HG03064 (cell line): ENCODE results near the gene CDX1.
A peak's percentile ranks its signal among the peaks of the same experiment; 100 is the strongest.

Experiments used
- ATAC-seq: cut with Tn5 transposase; IDR thresholded peaks from one replicate; pipeline ENCODE4 v1.9.1; 2021; ENCODE audit warnings: low read depth; ENCODE audit not compliant: unreplicated experiment

Gene CDX1

GRCh38 chr5:150202501-150202900 is 35.9 kb downstream of the CDX1 start:
- ATAC-seq = no peak

GRCh38 chr5:150203832-150204589 is 37.4 kb downstream of the CDX1 start:
- no peak for ATAC-seq

DNA sequence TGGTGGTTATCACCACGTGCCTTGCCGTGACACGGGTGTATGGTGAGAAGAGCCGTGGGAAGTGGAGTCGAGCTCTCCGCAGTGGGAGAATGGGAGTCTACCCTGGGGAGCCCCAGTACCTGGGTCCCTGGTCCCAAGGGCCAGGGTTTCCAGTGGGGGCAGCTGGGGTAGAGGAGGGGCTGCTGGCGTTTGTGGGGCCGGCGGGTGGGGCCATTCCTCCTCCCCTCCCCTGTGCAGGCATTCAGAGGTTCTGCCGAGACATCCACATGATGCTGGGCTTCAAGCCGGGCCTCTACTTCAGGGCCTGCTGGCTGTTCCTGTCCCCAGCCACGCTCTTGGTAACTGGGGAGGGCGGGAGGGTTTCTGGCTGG is 38.0 kb downstream of the CDX1 start:
- ATAC-seq = no peak

GRCh38 chr5:150206098-150206778 is 39.7 kb downstream of the CDX1 start:
- no peak for ATAC-seq

DNA sequence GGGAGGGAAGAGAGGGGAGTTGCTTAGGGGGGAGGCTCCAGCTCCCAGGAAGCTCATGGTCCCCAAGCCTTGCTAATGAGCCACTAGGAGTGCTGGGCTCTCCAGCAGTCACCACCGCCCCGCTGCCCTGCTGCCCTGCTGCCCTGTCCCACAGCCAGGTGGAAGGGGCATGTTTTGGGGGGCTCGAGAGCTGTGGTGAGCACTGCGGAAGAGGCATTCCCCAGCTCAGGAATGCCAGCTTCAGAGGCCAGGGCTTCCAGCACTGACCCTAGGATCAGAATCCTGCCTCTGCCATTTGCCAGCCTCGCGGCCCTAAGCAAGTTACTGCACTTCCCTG is 40.2 kb downstream of the CDX1 start:
- ATAC-seq = no peak

DNA sequence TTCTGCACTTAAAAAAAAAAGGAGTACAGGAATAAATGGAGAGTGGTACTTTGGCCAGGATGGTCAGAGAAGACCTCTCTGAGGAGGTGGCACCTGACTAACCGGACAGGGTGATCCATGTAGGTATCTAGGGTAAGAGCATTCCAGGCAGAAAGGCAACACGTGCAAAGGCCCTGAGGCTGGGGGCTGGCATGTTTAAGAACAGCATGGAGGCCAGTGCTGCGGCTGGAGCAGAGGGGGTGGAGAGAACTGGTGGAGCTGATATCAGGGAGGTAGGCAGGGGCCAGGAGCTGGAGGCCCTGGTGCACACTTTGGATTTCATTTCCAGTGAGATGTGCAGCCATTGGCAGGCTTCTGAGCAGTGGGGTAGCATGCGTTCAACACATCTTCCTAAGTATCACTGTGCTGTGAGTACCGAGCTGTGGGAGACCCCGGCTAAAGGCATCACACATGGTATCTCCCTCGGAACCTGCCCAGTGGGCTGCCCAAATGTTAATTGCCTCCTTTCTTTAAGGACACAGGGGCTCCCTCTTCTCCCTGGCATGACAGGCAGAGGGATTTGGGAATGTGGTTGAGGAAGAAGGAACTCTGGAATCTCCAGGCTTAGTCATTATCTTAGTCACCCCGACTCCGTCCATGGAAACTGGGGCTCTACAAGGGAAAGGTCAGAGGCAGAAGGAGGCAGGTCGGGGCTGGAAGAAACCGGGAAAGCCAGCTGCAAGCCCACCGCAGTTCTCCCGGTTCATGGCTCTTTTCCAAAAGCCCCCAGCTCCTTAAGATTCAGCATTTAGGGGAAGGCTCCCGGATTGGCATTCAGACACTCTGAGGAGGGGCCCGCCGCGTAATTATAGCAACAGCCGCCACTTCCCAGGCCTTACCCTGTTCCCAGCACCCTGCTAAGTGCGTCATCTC is 41.9 kb downstream of the CDX1 start:
- ATAC-seq = no peak

GRCh38 chr5:150209099-150209635 is 42.6 kb downstream of the CDX1 start:
- no peak for ATAC-seq

GRCh38 chr5:150210644-150211043 is 44.1 kb downstream of the CDX1 start:
- ATAC-seq = no peak

DNA sequence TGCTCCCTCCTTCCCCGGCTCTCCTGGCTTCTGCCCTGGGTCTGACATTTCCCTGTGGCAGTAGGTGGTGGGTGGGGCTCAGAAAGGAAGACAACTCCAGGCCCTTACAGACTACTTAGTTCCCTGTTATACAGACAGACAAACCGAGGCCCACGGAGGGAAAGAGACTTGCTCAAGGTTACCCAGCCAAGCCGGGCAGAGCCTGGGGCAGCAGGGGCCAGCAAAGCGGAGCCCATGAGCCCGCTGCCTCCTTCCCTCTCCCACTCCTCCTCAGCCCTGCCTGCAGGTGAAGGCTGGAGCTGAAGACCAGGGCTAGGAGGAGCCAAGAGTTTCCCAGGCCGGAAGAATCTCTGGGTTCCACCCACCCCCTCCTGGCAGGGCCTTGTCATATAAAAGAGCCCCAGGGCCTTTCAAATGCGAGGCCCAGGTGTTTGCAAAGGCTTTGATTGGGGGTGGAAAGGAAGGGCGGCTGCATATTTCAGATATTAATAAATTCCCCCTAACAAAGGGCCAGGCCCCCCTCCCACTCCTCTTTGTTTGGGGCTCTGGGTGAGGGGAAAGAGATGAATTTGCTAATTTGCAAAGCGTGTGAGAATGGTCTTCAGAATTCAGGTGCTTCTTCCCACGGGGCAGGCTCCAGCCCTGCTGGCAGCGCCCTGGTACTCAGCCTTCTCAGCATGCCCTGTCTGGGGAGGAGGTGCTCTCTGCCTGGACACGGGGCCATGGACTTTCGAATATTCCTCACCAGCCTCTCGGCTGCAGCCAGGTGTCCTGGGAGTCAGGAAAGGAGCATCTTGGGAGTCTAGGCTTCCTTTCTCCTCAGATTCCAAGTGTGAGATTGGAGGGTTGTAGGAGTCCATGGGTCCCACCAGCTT is 44.8 kb downstream of the CDX1 start:
- ATAC-seq = no peak

DNA sequence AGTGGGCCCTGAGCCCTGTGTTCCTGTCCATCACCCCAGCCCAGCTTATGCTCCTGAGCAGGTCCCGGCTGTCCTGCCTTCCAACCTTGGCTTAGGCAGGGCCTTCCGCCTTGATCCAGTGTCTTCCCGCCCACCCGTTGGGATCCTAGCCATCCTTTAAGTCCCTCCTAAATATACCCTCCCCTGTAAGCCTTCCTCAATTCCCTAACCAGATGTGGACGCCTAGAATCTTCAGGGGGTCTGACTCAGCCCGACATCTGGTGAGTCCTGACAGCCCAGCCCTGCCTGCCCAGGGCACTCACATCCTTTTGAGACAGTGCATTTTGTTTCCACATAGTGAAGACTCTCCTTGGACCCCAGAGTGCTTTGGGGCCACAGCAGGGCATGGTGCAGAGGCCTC is 47.0 kb downstream of the CDX1 start:
- ATAC-seq = no peak

DNA sequence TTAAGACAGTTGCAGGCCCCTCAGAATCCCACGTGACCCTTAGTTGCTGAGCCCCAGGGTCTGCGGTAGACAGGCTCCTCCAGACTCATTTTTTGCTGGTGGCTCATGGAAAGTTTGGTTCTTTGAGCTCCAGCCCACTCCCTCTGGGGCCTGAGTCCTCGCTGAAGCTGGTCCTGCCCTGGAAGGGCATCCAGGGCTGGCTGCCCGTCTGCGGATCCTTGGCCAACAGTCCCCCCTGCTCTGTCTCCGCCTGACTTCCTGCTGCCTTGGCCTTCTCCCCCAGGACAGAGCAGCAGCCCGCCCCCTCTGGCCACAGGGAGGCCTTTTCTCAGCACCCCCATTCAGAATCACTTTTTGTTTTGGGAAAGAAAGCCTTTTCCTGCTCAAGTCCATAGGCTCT is 47.7 kb downstream of the CDX1 start:
- no peak for ATAC-seq

- no peak for ATAC-seq
Measured at GRCh38 chr5:150215979-150216944, 49.7 kb downstream of the CDX1 start.

- no peak for ATAC-seq
Measured at GRCh38 chr5:150217038-150217437, 50.5 kb downstream of the CDX1 start.

DNA sequence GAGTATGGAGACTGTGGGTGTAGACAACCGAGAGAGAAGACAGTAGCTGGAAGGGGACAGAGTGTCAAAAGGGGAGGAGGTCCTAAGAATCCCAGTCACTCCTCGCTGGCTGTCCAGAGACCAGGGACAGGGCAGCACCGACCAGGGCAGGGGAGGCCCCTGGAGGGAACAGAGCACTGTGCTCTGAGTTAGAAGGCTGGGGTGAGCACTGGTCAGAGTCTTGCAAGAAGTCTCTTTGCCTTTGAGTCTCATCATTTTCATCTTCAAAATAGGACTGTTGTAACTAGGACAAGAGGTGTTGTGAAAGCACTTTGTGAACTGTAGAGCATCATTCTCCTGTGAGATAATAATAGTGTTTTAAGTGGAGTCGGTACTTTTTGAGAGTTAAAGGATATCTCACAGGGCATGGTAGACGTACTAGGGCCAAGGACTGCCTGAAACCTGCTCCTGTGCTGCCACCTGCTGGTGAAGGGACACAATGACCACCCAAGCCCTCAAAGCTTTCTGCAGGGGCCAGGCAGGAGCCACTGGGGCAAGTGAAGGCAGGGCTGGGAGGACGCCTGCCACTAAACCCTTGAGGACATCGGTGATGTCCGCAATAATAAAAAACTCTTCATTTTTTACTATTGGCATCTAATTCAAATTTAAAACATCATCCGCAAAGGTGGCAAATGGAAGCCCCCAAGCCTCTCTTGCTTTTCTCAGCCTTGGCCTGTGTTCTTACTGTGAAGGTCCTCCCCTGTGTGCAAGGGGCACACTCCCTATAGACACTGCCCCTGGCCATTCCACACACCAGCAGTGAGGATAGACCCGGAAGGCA is 51.5 kb downstream of the CDX1 start:
- peak; percentile 79 for ATAC-seq

DNA sequence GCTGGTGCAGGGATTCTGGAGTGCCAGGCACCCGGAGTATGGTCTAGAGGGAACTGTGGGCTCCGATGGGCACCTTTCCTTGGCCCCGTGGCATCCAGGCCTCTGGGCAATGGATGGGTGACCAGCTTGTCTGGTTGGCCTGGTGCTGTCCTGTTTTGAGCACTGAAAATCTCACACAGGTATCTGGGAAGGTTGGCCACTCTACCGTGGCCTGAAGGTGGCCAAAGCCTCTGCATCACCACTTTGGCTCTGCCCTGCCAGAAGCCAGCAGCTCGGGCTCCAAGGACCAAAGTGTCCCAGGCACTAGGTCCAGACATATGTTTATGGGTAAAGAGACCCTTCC is 52.1 kb downstream of the CDX1 start:
- no peak for ATAC-seq

DNA sequence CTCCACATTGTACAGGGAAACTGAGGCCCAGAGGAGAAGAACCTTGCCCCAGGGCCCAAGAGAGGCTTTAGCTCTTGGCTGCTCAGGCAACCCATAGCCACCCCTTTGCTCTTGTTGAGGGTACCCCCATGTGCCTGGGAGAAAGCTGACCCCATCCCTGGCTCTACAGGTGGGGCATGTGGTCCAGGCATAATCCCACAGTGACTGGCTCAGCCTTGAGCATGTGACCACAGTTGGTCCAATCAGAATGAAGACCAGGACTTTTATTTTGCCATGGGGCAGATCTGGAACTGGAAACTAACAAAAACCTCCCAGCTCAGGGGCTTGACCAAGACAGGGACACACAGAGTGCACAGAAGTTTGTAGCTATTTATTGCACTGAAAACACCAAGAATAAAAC is 52.6 kb downstream of the CDX1 start:
- ATAC-seq = no peak

GRCh38 chr5:150219861-150220260 is 53.3 kb downstream of the CDX1 start:
- ATAC-seq = no peak

DNA sequence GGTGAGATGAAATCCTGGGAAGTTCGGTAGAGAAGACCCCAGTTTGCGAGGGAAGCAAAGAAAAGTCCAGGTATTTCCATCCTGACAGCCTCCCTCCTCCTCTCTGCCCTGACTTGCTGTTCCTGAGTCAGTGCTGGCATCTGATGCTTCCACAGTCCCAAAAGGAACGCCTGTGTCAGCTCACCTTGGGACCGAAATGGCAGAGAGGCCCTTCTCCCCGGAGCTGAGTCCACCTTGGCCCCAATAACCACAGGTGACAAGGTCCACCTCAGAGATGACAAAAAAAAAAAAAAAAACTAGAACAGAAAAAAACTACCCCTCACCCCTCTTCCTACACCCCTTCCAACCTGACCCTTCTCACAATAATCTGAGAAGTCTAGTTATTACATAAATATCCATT is 54.9 kb downstream of the CDX1 start:
- ATAC-seq = no peak
